HepG2 (cell line): ENCODE data around the gene CFAP45. TPM values are rescaled to one million over a fixed set of nuclear protein-coding genes. Genes with fewer than 3 reads are reported as not detected.

Experiments
- ATAC-seq: fragments of 200-7000 bp; cut with Tn5 transposase; 3 replicates; pipeline ENCODE4 v1.9.1; 2020; ENCODE audit warnings: mild to moderate bottlenecking, moderate library complexity
- BruUV-seq: library from RNA; stranded (reverse); fragments of 400-500 nt; replicated peaks from 2 replicates; lab custom pipeline; 2021; lab: Mats Ljungman, UMichigan
- CTCF ChIA-PET: fragments of 300-600 bp; formaldehyde crosslinking; extraction: SDS; loops from one replicate; lab custom pipeline; 2021; ENCODE audit warnings: low total read pairs, inconsistent platforms, low intra/inter-chr PET ratio; lab: Yijun Ruan, JAX
- POLR2A ChIA-PET: fragments of 350-600 bp; sonication (Branson Sonifier 250); formaldehyde crosslinking; loops from one replicate; lab custom pipeline; 2020; ENCODE audit warnings: antibody characterized with exemption, inconsistent platforms; lab: Yijun Ruan, JAX
- DNase-seq: peaks from one replicate; pipeline ENCODE4 v3.0.0-alpha.2; 2015; ENCODE audit warnings: low spot score
- FAIRE-seq: peaks from 3 replicates; lab custom pipeline; 2011; peaks lifted over from hg19 to GRCh38; lab: Jason Lieb, UNC
- H2AFZ ChIP-seq: one replicate; pipeline ENCODE4 v1.6.1; 2011; ENCODE audit warnings: low read length, inconsistent platforms
- H3K27ac ChIP-seq: fragments of 300-600 bp; 3 replicates; pipeline ENCODE4 v1.8.0; 2011; ENCODE audit warnings: mixed run types, mild to moderate bottlenecking, mixed read lengths, low read length, inconsistent platforms; ENCODE audit not compliant: insufficient read depth; ENCODE audit errors: extremely low read length
- H3K27me3 ChIP-seq, 2 experiments: fragments of 200-600 bp in 1 of 2; 2 replicates in 1 of 2; 3 replicates in 1 of 2; pipeline versions ENCODE4 v1.6.0 to v1.8.0; 2011; ENCODE audit warnings: low read length in 2 of 2, mild to moderate bottlenecking in 2 of 2, moderate library complexity in 2 of 2, inconsistent platforms in 1 of 2; ENCODE audit not compliant: insufficient read depth in 2 of 2, control insufficient read depth in 1 of 2
- H3K36me3 ChIP-seq, 2 experiments: fragments of 200-600 bp in 1 of 2; replicated peaks in 1 of 2; 2 replicates in 1 of 2; 3 replicates in 1 of 2; pipeline versions ENCODE4 v1.5.1 to v1.8.0; 2011; ENCODE audit warnings: low read length in 2 of 2, inconsistent platforms in 1 of 2; ENCODE audit not compliant: insufficient read depth in 2 of 2, control insufficient read depth in 1 of 2
- H3K4me1 ChIP-seq: 2 replicates; pipeline ENCODE4 v1.5.1; 2012; ENCODE audit warnings: low read length, inconsistent platforms; ENCODE audit not compliant: insufficient read depth
- H3K4me2 ChIP-seq: 2 replicates; pipeline ENCODE4 v1.6.0; 2011; ENCODE audit warnings: low read depth, low read length, inconsistent platforms
- H3K4me3 ChIP-seq, 3 experiments: fragments of 200-600 bp in 1 of 3; sonication (generic), shearing (Covaris generic) in 1 of 3; replicated peaks in 1 of 3; 2 replicates each; pipeline ENCODE4 v1.5.1; 2011 to 2016; ENCODE audit warnings: low read length in 3 of 3, inconsistent platforms in 2 of 3, low read depth in 2 of 3, mild to moderate bottlenecking in 2 of 3, control low read depth in 1 of 3, mixed read lengths in 1 of 3; ENCODE audit not compliant: insufficient read depth in 1 of 3
- H3K79me2 ChIP-seq: one replicate; pipeline ENCODE4 v1.6.1; 2011; ENCODE audit warnings: low read length, inconsistent platforms; ENCODE audit not compliant: insufficient read depth
- H3K9ac ChIP-seq: 2 replicates; pipeline ENCODE4 v1.6.0; 2011; ENCODE audit warnings: mild to moderate bottlenecking, low read depth, low read length, inconsistent platforms; ENCODE audit not compliant: insufficient read depth
- H3K9me3 ChIP-seq: 2 replicates; pipeline ENCODE4 v1.5.1; 2012; ENCODE audit warnings: mild to moderate bottlenecking, low read length
- H4K20me1 ChIP-seq: 2 replicates; pipeline ENCODE4 v1.6.0; 2011; ENCODE audit warnings: inconsistent platforms, mild to moderate bottlenecking, low read length, moderate library complexity; ENCODE audit not compliant: insufficient read depth
- FLYWCH1 ChIP-seq: sonication (generic); formaldehyde crosslinking; IDR thresholded peaks from 2 replicates; pipeline ENCODE4 v1.8.1; 2023; ENCODE audit warnings: mild to moderate bottlenecking, missing genetic modification reagents
- SNAPC4 ChIP-seq: sonication (generic); formaldehyde crosslinking; IDR thresholded peaks from 2 replicates; pipeline ENCODE4 v1.4.0; 2020; ENCODE audit warnings: mild to moderate bottlenecking, missing genetic modification reagents
- ZNF160 ChIP-seq: sonication (generic); formaldehyde crosslinking; IDR thresholded peaks from 2 replicates; pipeline ENCODE4 v1.8.0; 2022; ENCODE audit warnings: mild to moderate bottlenecking, inconsistent platforms, missing genetic modification reagents
- ZNF256 ChIP-seq: sonication (generic); formaldehyde crosslinking; conservative IDR thresholded peaks from 2 replicates; pipeline ENCODE4 v1.4.0; 2020; ENCODE audit warnings: missing genetic modification reagents
- ZNF709 ChIP-seq: sonication (generic); formaldehyde crosslinking; IDR thresholded peaks from 2 replicates; pipeline ENCODE4 v1.5.0; 2020; ENCODE audit warnings: mild to moderate bottlenecking, missing genetic modification reagents
- ZNF720 ChIP-seq: sonication (generic); formaldehyde crosslinking; IDR thresholded peaks from 2 replicates; pipeline ENCODE4 v1.4.0; 2020; ENCODE audit warnings: missing genetic modification reagents
- WGBS: methylation state at CpG from one replicate; pipeline ENCODE4 v1.1.6; 2017; ENCODE audit warnings: low lambda C conversion rate; 5-methylcytosine and 5-hydroxymethylcytosine counted together
- in situ Hi-C: cut with HindIII; loops from 2 replicates; pipeline ENCODE4 v1.10.0; 2017; ENCODE audit warnings: low pct_unique_long_range_greater_than_20kb; ENCODE audit not compliant: extremely low pct_ligation_motif_present
- intact Hi-C: fragments of 100-400 bp; cut with micrococcal nuclease; formaldehyde crosslinking; loops from one replicate; pipeline ENCODE4 v1.10.0; 2022; ENCODE audit not compliant: unreplicated experiment
- polyA plus RNA-seq, 8 experiments: library from polyadenylated mRNA; depleted of rRNA in 3 of 8; stranded (reverse) in 7 of 8; unstranded in 1 of 8; fragments of >200 nt; fragmentation: Illumina TruSeq in 4 of 8; extraction: Trizol in 4 of 8; gene quantifications; 2 replicates each; pipeline versions ENCODE4 v1.2.1 to v1.2.3, GENCODE V29; 2011 to 2016; ENCODE audit warnings: low read depth in 4 of 8, missing spikeins in 1 of 8, mixed read lengths in 1 of 8; ENCODE audit not compliant: insufficient read depth in 1 of 8
- total RNA-seq, 5 experiments: library from RNA; depleted of rRNA; stranded (reverse); fragments of >200 nt; fragmentation: Illumina TruSeq; extraction: Trizol; gene quantifications; 2 replicates each; pipeline ENCODE4 v1.2.3, GENCODE V29; 2016; ENCODE audit warnings: low read depth in 1 of 5

Gene CFAP45
- total and polyA plus RNA-seq, 2 of the 13 experiments (the other 11 are each of a cell fraction or from before 2014, with no cell fraction given) = not detected

GRCh38 chr1:159947942-159948341 lies 48.0 kb upstream of the CFAP45 start:
- POLR2A ChIA-PET = no interaction called here
- Histone ChIP-seq H3K27me3 (peaks cover 5 to 50% of the 10 kb centered on the region in 2 experiments; a peak in 4 of 5 replicates), H4K20me1 (no peaks in the 10 kb centered on the region), H3K4me1 (peaks cover 11% of the 10 kb centered on the region), H3K27ac (no peak overlapping the region), H3K9me3 (no peaks in the 10 kb centered on the region), H2AFZ (no peak overlapping the region), H3K9ac (no peak overlapping the region), H3K4me3 (no peak overlapping the region)
- WGBS = 0% methylated on average over 1 of the region's 1 CpG
- in situ Hi-C loops (no loop called here), intact Hi-C loops (no loop called here)
- CTCF ChIA-PET = no interaction called here
- no peak for FAIRE-seq
- no peak for ATAC-seq
- DNase-seq = no peak
- TF ChIP-seq ZNF160 (CRISPR knock-in tag) (no peak), ZNF720 (CRISPR knock-in tag) (no peak)
- TF ChIP-seq, all 625 proteins: peak for 0
- no TSS peak for BruUV-seq
- no peak overlapping the region for H3K4me2 ChIP-seq
- H3K36me3 ChIP-seq = no peaks in the 10 kb centered on the region
- H3K79me2 ChIP-seq = no peaks in the 10 kb centered on the region

- no peaks in the 10 kb centered on the region for H3K79me2 ChIP-seq
- no TSS peak for BruUV-seq
- no peaks in the 10 kb centered on the region for H4K20me1 ChIP-seq
- 47% methylated on average over 9 of the region's 9 CpGs for WGBS
- H3K36me3 ChIP-seq = no peaks in the 10 kb centered on the region
- H3K9ac ChIP-seq = no peak overlapping the region
- H3K27me3 ChIP-seq = peaks cover 6 to 61% of the 10 kb centered on the region in 2 experiments; a peak in 4 of 5 replicates
- FAIRE-seq = no peak
- peaks cover 11% of the 10 kb centered on the region for H3K4me1 ChIP-seq
- ChIA-PET CTCF (interaction anchor here (1.9 kb wide), 1 partner anchor 61 kb away, joined by 4 read pairs; no protein-coding TSS in a partner anchor), POLR2A (no interaction called here)
- DNase-seq = no peak
- in situ Hi-C loops (no loop called here), intact Hi-C loops (no loop called here)
- ATAC-seq = no peak
- no peak overlapping the region for H2AFZ ChIP-seq
- H3K27ac ChIP-seq = no peak overlapping the region
- no peak overlapping the region; a peak in 1 of 6 replicates for H3K4me3 ChIP-seq
- no peak overlapping the region; the same call in 1 of the 2 replicates for H3K4me2 ChIP-seq
- no peaks in the 10 kb centered on the region for H3K9me3 ChIP-seq
- TF ChIP-seq ZNF256 (CRISPR knock-in tag) (no peak), ZNF709 (CRISPR knock-in tag) (no peak), FLYWCH1 (no peak), SNAPC4 (CRISPR knock-in tag) (no peak)
- TF ChIP-seq, all 625 proteins: peak for 0
These were observed 46.5 kb upstream of the CFAP45 start for GRCh38 chr1:159946242-159947187.
